Nucleus accumbens (tissue), 56 donors: ENCODE results near the gene TASOR2.

Experiments
- DNase-seq, 56 donors: peaks; one replicate each; lab custom pipeline; 2025; lab: John Stamatoyannopoulos, UW

TASOR2 gene

GRCh38 chr10:5683065-5683464 is 1.6 kb upstream of the TASOR2 start:
- DNase-seq, result no peak

- DNase-seq, result peak in 47 of 56 donors; percentile 13 to 82 (median 51)
Observed at GRCh38 chr10:5684971-5685763, 529 bp downstream of the TASOR2 start.

GRCh38 chr10:5685764-5686240 is 1.2 kb downstream of the TASOR2 start:
- DNase-seq, result no peak

GRCh38 chr10:5688587-5688986 is 3.9 kb downstream of the TASOR2 start:
- no peak for DNase-seq

- DNase-seq, result no peak
Observed at GRCh38 chr10:5691786-5692185, 7.1 kb downstream of the TASOR2 start.

DNA sequence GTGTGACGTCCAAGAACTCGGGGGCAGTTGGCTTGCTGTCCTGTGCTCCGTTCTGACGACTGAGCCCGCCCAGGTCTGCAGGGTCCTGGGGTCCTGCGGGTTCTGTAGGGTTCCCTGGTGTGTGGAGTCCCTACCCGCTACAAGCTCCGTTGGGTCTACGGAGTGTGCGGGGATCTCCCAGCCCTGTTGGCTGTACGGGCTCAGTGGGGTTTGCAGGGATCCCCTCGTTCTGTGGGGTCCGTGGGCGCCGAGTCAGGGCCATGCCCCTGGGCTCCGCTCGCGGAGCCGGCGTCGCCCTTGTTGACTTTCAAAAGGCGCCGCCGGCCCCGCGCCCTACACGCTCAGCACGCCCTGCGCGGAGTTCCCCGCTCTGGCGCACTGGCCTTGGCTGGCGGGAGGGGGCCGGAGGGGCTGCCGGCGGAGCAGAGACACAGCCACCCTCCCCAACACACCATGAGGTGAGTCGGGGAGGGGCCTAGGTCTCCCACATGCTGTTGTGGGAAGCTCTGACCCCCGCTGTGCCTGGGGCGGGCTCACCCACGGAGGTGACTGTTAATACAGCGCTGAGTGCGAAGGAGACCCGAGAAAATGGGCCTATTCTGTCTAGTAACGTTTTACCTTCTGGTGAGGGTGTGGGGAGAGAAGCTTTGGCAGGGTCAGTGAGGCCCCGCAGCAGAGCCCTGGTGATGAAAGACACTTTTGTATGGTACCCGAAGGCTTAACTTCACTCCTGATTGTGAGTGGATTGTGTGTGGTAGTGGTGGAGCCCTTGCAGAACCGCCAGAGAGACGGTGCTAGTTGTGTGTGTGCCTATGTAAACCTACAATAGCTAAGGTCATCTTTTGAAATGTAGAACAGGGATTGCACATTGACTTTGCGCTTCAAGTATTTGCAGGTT is 8.1 kb downstream of the TASOR2 start:
- peak in 36 of 56 donors; percentile 2 to 52 (median 18) for DNase-seq

DNA sequence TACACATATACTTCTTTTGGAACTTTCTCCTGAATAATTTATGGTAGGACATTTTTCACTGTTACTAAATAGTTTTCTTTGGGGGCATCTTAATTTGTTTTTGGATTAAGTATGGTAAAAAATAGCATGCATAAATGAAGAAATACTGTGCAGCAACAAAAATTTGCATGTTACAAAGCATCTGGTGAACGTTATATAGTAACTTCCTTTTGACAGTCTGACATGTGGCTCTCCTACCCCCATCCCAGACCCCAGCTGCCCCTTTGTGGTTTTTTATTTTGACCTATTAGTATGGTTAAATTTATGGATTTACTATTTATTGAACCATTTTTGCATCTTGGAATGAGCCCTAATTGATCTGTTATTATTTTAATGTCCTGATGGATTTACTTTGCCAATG is 9.9 kb downstream of the TASOR2 start:
- DNase-seq, result no peak

DNA sequence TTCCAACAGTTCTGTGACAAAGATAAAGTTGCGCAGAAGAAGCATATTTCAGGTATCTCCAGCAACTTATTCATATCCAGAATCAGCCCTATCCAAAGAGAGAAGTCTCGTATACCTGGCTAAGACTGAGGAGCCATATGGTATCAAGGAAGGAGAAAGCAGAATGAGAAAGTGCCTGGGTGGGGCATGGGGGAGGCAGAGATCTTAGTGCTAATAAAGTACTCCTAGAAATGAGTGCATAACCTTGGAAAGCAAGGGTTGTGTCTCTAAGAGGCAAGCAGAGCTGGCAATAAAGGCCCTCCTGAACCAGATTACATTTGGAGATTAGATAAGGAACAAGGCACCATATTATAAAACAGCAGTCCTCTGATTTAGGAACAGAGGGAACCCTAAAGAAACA is 12.7 kb downstream of the TASOR2 start:
- no peak for DNase-seq

DNA sequence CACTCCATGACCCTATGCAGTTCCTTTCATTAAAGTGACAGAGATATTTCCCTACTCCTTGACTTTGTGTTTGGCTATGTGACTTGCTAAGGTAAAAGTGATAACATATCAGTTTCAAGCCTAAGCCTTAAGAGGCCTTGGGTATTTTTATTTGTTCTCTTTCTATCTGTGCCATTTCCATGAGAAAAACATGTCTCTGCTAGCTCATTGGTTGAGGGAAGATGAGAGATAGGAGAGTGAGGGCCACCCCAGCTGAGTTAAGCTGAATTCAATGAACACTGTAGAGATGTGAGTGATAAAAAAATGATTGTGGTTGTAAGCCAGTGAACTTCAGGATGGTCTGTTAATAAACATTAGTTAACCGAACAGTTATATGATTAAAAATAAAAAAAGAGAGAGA is 13.4 kb downstream of the TASOR2 start:
- no peak for DNase-seq

GRCh38 chr10:5708356-5708755 is 23.7 kb downstream of the TASOR2 start:
- no peak for DNase-seq

- no peak for DNase-seq
Observed at GRCh38 chr10:5709865-5710264, 25.2 kb downstream of the TASOR2 start.

GRCh38 chr10:5710859-5711258 is 26.2 kb downstream of the TASOR2 start:
- no peak for DNase-seq

DNA sequence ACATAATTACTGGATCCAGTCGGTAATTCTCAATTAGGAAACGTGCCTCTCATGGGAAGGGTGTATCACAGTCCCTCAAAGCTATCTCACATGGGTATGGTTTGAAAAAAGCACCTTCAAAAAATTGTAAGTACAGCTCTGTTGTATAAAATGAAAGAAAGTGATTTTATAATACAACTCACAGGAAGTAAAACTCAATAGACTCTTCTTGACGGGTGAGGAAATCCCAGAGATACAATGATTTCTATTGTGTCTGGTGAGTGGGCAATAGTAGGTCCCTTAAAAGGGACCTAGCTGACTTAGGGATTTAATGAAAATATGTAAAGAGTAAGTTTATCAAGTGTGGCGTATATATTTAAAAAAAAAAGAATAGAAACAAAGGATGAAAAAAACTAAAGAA is 27.0 kb downstream of the TASOR2 start:
- no peak for DNase-seq

DNA sequence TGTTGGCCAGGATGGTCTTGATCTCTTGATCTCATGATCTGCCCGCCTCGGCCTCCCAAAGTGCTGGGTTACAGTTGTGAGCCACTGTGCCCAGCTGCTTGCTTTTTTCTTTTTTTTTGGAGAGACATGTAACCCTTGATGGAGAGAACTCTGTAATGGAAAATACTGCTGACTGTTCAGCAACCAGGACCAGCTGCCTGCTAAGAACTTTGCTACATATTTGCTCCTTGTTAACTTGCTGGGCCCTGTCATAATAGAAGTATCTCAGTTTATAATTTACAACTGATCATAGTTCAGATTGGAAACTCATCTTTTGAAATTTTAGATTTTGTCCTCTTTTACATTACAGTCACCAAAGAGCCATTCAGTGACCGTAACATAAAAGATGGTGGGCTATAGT is 34.9 kb downstream of the TASOR2 start:
- DNase-seq, result no peak

DNA sequence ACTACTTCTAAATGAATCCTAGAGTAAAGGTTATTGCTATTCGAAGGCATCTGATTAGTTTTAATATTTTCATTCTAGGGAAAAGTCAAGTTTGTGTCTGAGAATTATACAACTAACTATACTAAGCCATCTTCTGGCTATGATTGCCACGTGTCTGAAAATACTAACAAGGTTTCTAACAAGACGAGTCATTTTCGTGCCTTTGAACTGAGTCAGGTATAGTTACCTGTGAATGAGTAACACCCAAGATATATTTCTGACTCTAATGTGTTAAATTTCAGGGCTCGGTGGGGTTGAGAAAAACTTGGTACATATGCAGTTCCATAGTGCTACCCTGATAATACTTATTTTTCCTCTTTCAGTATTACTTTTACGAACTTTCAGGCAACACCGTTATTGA is 35.5 kb downstream of the TASOR2 start:
- DNase-seq, result no peak

- DNase-seq, result no peak
Observed at GRCh38 chr10:5723692-5724091, 39.1 kb downstream of the TASOR2 start.

GRCh38 chr10:5730766-5731165 is 46.1 kb downstream of the TASOR2 start:
- no peak for DNase-seq

GRCh38 chr10:5731559-5731958 is 46.9 kb downstream of the TASOR2 start:
- DNase-seq, result no peak

DNA sequence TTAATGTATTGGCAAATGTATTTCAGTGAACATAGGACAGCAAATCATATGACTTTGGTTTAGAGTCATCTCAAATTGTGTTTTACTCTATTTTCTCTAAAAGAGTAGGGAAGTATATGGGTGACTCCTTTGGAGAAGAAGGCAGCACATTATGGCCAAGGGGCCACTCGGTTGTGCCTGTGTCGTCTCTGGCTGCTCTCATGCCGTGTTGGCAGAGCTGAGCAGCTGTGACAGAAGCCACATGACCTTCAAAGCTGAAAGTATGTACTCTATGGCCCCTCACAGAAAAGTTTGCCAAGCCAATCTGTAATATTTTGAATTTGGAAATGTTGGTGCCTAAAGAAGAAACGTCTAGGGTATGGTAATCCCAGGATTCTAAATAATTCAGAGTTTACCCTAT is 47.5 kb downstream of the TASOR2 start:
- peak in 1 of 56 donors; percentile 2 for DNase-seq
